ENCODE results near the gene ZC3H18.

DNA sequence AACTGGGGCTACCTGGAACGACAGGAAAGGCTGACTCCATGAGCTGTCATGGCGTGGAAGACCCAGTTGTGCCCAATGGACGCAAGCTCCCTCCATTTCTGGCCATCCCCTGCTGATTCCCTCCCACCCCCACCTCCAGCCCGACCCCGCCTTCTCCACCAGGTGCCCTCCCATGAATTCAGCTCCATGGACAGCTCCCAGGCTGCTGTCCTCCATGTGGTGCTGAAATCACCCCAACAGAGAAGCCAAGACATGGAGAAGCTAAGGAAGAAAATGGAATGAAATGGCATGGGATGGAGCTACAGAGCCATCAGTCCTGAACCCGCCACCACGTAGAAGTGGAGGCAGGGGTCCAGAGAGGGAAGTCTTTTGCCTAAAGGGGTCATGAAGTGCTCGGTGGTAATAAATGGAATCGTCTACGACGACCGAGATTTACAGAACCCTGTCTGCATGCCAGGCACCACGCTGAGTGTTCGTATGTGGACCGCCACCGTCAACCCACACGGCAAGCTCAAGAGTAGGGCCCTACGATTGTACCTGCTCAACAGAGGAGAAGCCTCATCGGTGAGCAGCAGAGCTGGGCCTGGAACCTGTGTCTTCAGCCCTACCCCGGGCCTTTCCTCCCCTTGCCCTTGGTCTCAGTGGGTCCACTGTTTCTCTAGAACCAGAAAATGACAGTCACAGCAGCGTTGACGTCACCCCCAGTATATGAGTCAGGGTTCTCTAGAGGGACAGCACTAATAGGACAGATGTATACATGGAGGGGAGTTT is 9.3 kb upstream of the ZC3H18 start:
- TF ChIP-seq, protein P1, sequence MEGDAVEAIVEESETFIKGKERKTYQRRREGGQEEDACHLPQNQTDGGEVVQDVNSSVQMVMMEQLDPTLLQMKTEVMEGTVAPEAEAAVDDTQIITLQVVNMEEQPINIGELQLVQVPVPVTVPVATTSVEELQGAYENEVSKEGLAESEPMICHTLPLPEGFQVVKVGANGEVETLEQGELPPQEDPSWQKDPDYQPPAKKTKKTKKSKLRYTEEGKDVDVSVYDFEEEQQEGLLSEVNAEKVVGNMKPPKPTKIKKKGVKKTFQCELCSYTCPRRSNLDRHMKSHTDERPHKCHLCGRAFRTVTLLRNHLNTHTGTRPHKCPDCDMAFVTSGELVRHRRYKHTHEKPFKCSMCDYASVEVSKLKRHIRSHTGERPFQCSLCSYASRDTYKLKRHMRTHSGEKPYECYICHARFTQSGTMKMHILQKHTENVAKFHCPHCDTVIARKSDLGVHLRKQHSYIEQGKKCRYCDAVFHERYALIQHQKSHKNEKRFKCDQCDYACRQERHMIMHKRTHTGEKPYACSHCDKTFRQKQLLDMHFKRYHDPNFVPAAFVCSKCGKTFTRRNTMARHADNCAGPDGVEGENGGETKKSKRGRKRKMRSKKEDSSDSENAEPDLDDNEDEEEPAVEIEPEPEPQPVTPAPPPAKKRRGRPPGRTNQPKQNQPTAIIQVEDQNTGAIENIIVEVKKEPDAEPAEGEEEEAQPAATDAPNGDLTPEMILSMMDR (conservative IDR thresholded peaks at IDR 0.05; ENCODE audit: low read depth, low read length), result no peak
- TF ChIP-seq POLR2A (IDR thresholded peaks at IDR 0.05; ENCODE audit: low read depth, low read length) (no peak), CEBPB (IDR thresholded peaks at IDR 0.05; ENCODE audit: low read depth, low read length) (no peak), MAFK (IDR thresholded peaks at IDR 0.05; ENCODE audit: low read depth, low read length) (no peak), RAD21 (IDR thresholded peaks at IDR 0.05; ENCODE audit: low read length) (no peak)
